Measurements from ENCODE around the gene CLDND1.

Gene CLDND1

GRCh38 chr3:98504539-98504938, 18.2 kb downstream of the CLDND1 start:
- H3K27me3 ChIP-seq (ENCODE audit: low read length) = no peaks in the 10 kb centered on the region
- TF ChIP-seq EZH2phosphoT487 (conservative IDR thresholded peaks at IDR 0.05; ENCODE audit: low read length) (no peak), CTCF (IDR thresholded peaks at IDR 0.05; ENCODE audit: insufficient read depth, low read length, poor library complexity, severe bottlenecking) (no peak)
- H3K9ac ChIP-seq (ENCODE audit: low read length) = no peak overlapping the region
- no peaks in the 10 kb centered on the region for H3K9me2 ChIP-seq (replicated peaks; ENCODE audit: insufficient read depth, low read length)
- H4K20me1 ChIP-seq (ENCODE audit: low read depth, low read length) = no peaks in the 10 kb centered on the region
- no peak overlapping the region for H3K27ac ChIP-seq (ENCODE audit: low read depth, low read length)
- H3K9me3 ChIP-seq (ENCODE audit: insufficient read depth, low read length) = no peaks in the 10 kb centered on the region
- H3K36me3 ChIP-seq (ENCODE audit: low read length) = no peaks in the 10 kb centered on the region
- H3K4me2 ChIP-seq (ENCODE audit: low read depth, low read length, poor library complexity, severe bottlenecking) = no peak overlapping the region
- no peaks in the 10 kb centered on the region for H3F3A ChIP-seq (ENCODE audit: insufficient read depth)
- no peak overlapping the region for H3K4me3 ChIP-seq (ENCODE audit: insufficient read depth, low read length, poor library complexity, severe bottlenecking)
- no peak overlapping the region for H2AFZ ChIP-seq (ENCODE audit: low read depth, low read length, severe bottlenecking)
- no peaks in the 10 kb centered on the region for H3K79me2 ChIP-seq (ENCODE audit: insufficient read depth, low read length)

GRCh38 chr3:98501863-98502576, 20.7 kb downstream of the CLDND1 start:
- Histone ChIP-seq H3K27me3 (ENCODE audit: low read length) (no peaks in the 10 kb centered on the region), H3K79me2 (ENCODE audit: insufficient read depth, low read length) (no peaks in the 10 kb centered on the region), H3K9me3 (ENCODE audit: insufficient read depth, low read length) (no peaks in the 10 kb centered on the region), H3F3A (ENCODE audit: insufficient read depth) (no peaks in the 10 kb centered on the region), H3K9ac (ENCODE audit: low read length) (no peak overlapping the region), H4K20me1 (ENCODE audit: low read depth, low read length) (no peaks in the 10 kb centered on the region), H3K4me3 (ENCODE audit: insufficient read depth, low read length, poor library complexity, severe bottlenecking) (no peak overlapping the region), H3K36me3 (ENCODE audit: low read length) (no peaks in the 10 kb centered on the region), H3K27ac (ENCODE audit: low read depth, low read length) (no peak overlapping the region), H3K9me2 (replicated peaks; ENCODE audit: insufficient read depth, low read length) (no peaks in the 10 kb centered on the region), H2AFZ (ENCODE audit: low read depth, low read length, severe bottlenecking) (no peak overlapping the region), H3K4me2 (ENCODE audit: low read depth, low read length, poor library complexity, severe bottlenecking) (no peak overlapping the region)
- no peak for TF ChIP-seq EZH2phosphoT487 (conservative IDR thresholded peaks at IDR 0.05; ENCODE audit: low read length)
- no peak for TF ChIP-seq CTCF (IDR thresholded peaks at IDR 0.05; ENCODE audit: insufficient read depth, low read length, poor library complexity, severe bottlenecking)

GRCh38 chr3:98501270-98501669, 21.4 kb downstream of the CLDND1 start:
- H4K20me1 ChIP-seq (ENCODE audit: low read depth, low read length) = no peaks in the 10 kb centered on the region
- no peaks in the 10 kb centered on the region for H3K79me2 ChIP-seq (ENCODE audit: insufficient read depth, low read length)
- no peaks in the 10 kb centered on the region for H3K27me3 ChIP-seq (ENCODE audit: low read length)
- no peaks in the 10 kb centered on the region for H3K9me2 ChIP-seq (replicated peaks; ENCODE audit: insufficient read depth, low read length)
- no peak overlapping the region for H2AFZ ChIP-seq (ENCODE audit: low read depth, low read length, severe bottlenecking)
- no peak overlapping the region for H3K27ac ChIP-seq (ENCODE audit: low read depth, low read length)
- no peak for TF ChIP-seq CTCF (IDR thresholded peaks at IDR 0.05; ENCODE audit: insufficient read depth, low read length, poor library complexity, severe bottlenecking)
- TF ChIP-seq EZH2phosphoT487 (conservative IDR thresholded peaks at IDR 0.05; ENCODE audit: low read length) = no peak
- H3K9ac ChIP-seq (ENCODE audit: low read length) = no peak overlapping the region
- no peaks in the 10 kb centered on the region for H3K36me3 ChIP-seq (ENCODE audit: low read length)
- no peak overlapping the region for H3K4me3 ChIP-seq (ENCODE audit: insufficient read depth, low read length, poor library complexity, severe bottlenecking)
- H3F3A ChIP-seq (ENCODE audit: insufficient read depth) = no peaks in the 10 kb centered on the region
- H3K4me2 ChIP-seq (ENCODE audit: low read depth, low read length, poor library complexity, severe bottlenecking) = no peak overlapping the region
- H3K9me3 ChIP-seq (ENCODE audit: insufficient read depth, low read length) = no peaks in the 10 kb centered on the region

Measured in SU-DHL-6 (cell line).